ENCODE data around the gene COG7.

Gene COG7

GRCh38 chr16:23379707-23380106, 73.3 kb downstream of the COG7 start:
- no peaks in the 10 kb centered on the region for H3K27me3 ChIP-seq
- H3K4me1 ChIP-seq, result no peaks in the 10 kb centered on the region
- no peaks in the 10 kb centered on the region for H3K36me3 ChIP-seq
- no peak for TF ChIP-seq Cebpa-rat (IDR thresholded peaks at IDR 0.05)
- H3K4me3 ChIP-seq, result no peak overlapping the region
- no peaks in the 10 kb centered on the region for H4K20me1 ChIP-seq
- H3K9ac ChIP-seq, result no peak overlapping the region
- no peak overlapping the region for H3K27ac ChIP-seq
- no peaks in the 10 kb centered on the region for H3K9me3 ChIP-seq
- H3K4me2 ChIP-seq, result no peak overlapping the region

- no peaks in the 10 kb centered on the region for H3K36me3 ChIP-seq
- H3K9me3 ChIP-seq, result no peaks in the 10 kb centered on the region
- no peaks in the 10 kb centered on the region for H3K4me1 ChIP-seq
- no peaks in the 10 kb centered on the region for H3K27me3 ChIP-seq
- no peak overlapping the region for H3K4me2 ChIP-seq
- TF ChIP-seq Cebpa-rat (IDR thresholded peaks at IDR 0.05), result no peak
- H4K20me1 ChIP-seq, result no peaks in the 10 kb centered on the region
- H3K27ac ChIP-seq, result no peak overlapping the region
- H3K4me3 ChIP-seq, result no peak overlapping the region
- no peak overlapping the region for H3K9ac ChIP-seq
Observed at GRCh38 chr16:23378921-23379320, 74.1 kb downstream of the COG7 start.

GRCh38 chr16:23378256-23378655, 74.7 kb downstream of the COG7 start:
- Histone ChIP-seq H3K27ac (no peak overlapping the region), H3K4me1 (no peaks in the 10 kb centered on the region), H3K36me3 (no peaks in the 10 kb centered on the region)

GRCh38 chr16:23377071-23377931, 75.7 kb downstream of the COG7 start:
- H3K4me2 ChIP-seq, result no peak overlapping the region
- no peak overlapping the region for H3K9ac ChIP-seq
- no peak for TF ChIP-seq Cebpa-rat (IDR thresholded peaks at IDR 0.05)
- H3K36me3 ChIP-seq, result no peaks in the 10 kb centered on the region
- H3K27ac ChIP-seq, result no peak overlapping the region
- H3K4me3 ChIP-seq, result no peak overlapping the region
- H3K4me1 ChIP-seq, result no peaks in the 10 kb centered on the region
- H3K9me3 ChIP-seq, result no peaks in the 10 kb centered on the region
- H3K27me3 ChIP-seq, result no peaks in the 10 kb centered on the region
- no peaks in the 10 kb centered on the region for H4K20me1 ChIP-seq

More at GRCh38 chr16:23378256-23378655, 74.7 kb downstream of the COG7 start:
- Histone ChIP-seq H3K4me3 (no peak overlapping the region), H3K4me2 (no peak overlapping the region), H3K9me3 (no peaks in the 10 kb centered on the region), H3K27me3 (no peaks in the 10 kb centered on the region), H4K20me1 (no peaks in the 10 kb centered on the region), H3K9ac (no peak overlapping the region)
- no peak for TF ChIP-seq Cebpa-rat (IDR thresholded peaks at IDR 0.05)

- Histone ChIP-seq H3K4me3 (no peak overlapping the region), H3K9me3 (no peaks in the 10 kb centered on the region), H3K27ac (no peak overlapping the region), H3K4me2 (no peak overlapping the region), H4K20me1 (no peaks in the 10 kb centered on the region), H3K4me1 (no peaks in the 10 kb centered on the region), H3K27me3 (no peaks in the 10 kb centered on the region), H3K9ac (no peak overlapping the region), H3K36me3 (no peaks in the 10 kb centered on the region)
- TF ChIP-seq Cebpa-rat (IDR thresholded peaks at IDR 0.05), result no peak
Observed at GRCh38 chr16:23375643-23376042, 77.3 kb downstream of the COG7 start.

GRCh38 chr16:23374721-23375510, 78.1 kb downstream of the COG7 start:
- Histone ChIP-seq H3K9me3 (no peaks in the 10 kb centered on the region), H4K20me1 (no peaks in the 10 kb centered on the region), H3K9ac (no peak overlapping the region), H3K4me2 (no peak overlapping the region), H3K27ac (no peak overlapping the region), H3K4me1 (no peaks in the 10 kb centered on the region), H3K4me3 (no peak overlapping the region), H3K27me3 (no peaks in the 10 kb centered on the region), H3K36me3 (no peaks in the 10 kb centered on the region)
- TF ChIP-seq Cebpa-rat (IDR thresholded peaks at IDR 0.05), result no peak

GRCh38 chr16:23373436-23374219, 79.4 kb downstream of the COG7 start:
- H3K9me3 ChIP-seq, result no peaks in the 10 kb centered on the region
- no peak overlapping the region for H3K4me2 ChIP-seq
- H4K20me1 ChIP-seq, result no peaks in the 10 kb centered on the region
- H3K27me3 ChIP-seq, result no peaks in the 10 kb centered on the region
- H3K4me1 ChIP-seq, result peaks cover 9% of the 10 kb centered on the region
- no peak overlapping the region for H3K9ac ChIP-seq
- H3K4me3 ChIP-seq, result no peak overlapping the region
- no peak overlapping the region for H3K27ac ChIP-seq
- no peaks in the 10 kb centered on the region for H3K36me3 ChIP-seq
- no peak for TF ChIP-seq Cebpa-rat (IDR thresholded peaks at IDR 0.05)

GRCh38 chr16:23371368-23371767, 81.6 kb downstream of the COG7 start:
- no peak overlapping the region for H3K4me3 ChIP-seq
- H3K9ac ChIP-seq, result no peak overlapping the region
- no peaks in the 10 kb centered on the region for H3K36me3 ChIP-seq
- no peak for TF ChIP-seq Cebpa-rat (IDR thresholded peaks at IDR 0.05)
- H3K4me2 ChIP-seq, result no peak overlapping the region
- no peaks in the 10 kb centered on the region for H3K9me3 ChIP-seq
- no peaks in the 10 kb centered on the region for H4K20me1 ChIP-seq
- H3K4me1 ChIP-seq, result peaks cover 10% of the 10 kb centered on the region
- no peaks in the 10 kb centered on the region for H3K27me3 ChIP-seq
- H3K27ac ChIP-seq, result no peak overlapping the region

- peak overlapping the region; percentile 42 for H3K4me2 ChIP-seq
- no peaks in the 10 kb centered on the region for H3K27me3 ChIP-seq
- H4K20me1 ChIP-seq, result no peaks in the 10 kb centered on the region
- no peak overlapping the region for H3K4me3 ChIP-seq
- H3K36me3 ChIP-seq, result no peaks in the 10 kb centered on the region
- peaks cover 26% of the 10 kb centered on the region for H3K4me1 ChIP-seq
- TF ChIP-seq Cebpa-rat (IDR thresholded peaks at IDR 0.05), result no peak
- H3K9me3 ChIP-seq, result no peaks in the 10 kb centered on the region
- no peak overlapping the region for H3K9ac ChIP-seq
- H3K27ac ChIP-seq, result no peak overlapping the region
Observed at GRCh38 chr16:23369416-23369815, 83.6 kb downstream of the COG7 start.
